Measurements from ENCODE around the gene ROPN1L. TPM values are rescaled to one million over a fixed set of nuclear protein-coding genes. Genes with fewer than 3 reads are reported as not detected.

ROPN1L gene
- total and polyA plus RNA-seq, 2 of the 13 experiments (the other 11 are each of a cell fraction or from before 2014, with no cell fraction given), result not detected

DNA sequence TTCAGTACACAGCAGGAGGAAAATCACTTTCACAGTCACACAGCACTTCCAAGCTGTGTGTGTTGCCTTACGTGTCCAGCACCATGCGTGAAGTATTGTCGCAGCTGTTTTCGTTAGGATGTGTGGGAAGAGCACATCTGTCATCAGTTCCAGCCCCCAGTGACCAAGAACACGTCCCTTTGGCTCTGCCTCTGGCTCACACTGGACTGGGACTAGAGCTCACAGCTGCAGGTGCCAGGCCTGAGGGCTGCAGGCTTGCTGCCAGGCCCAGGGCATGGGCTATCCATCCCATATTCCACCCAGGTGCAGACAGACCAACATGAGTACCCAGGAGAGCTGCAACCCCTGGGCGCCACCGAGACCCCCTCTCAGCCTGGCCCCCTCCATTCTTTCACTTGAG, 61.6 kb downstream of the ROPN1L start:
- TF ChIP-seq TEAD2 (CRISPR knock-in tag; IDR thresholded peaks at IDR 0.05), result no peak
- TF ChIP-seq ZNF30 (CRISPR knock-in tag; IDR thresholded peaks at IDR 0.05), result no peak
- ChIA-PET CTCF (ENCODE audit: low intra/inter-chr PET ratio, low total read pairs) (no interaction called here), POLR2A (no interaction called here)
- ATAC-seq (no peak), DNase-seq (ENCODE audit: low spot score) (no peak), FAIRE-seq (no peak)
- WGBS (ENCODE audit: low lambda C conversion rate), result 97% methylated on average over 6 of the region's 7 CpGs
- no peaks in the 10 kb centered on the region for H3K9me3 ChIP-seq (ENCODE audit: low read length)
- peaks cover 0 to 3% of the 10 kb centered on the region in 2 experiments; a peak in 3 of 5 replicates for H3K27me3 ChIP-seq (ENCODE audit: control insufficient read depth in 1 of 2, insufficient read depth in 2 of 2, low read length in 2 of 2)
- H3K36me3 ChIP-seq (replicated peaks in 1 of 2; ENCODE audit: control insufficient read depth in 1 of 2, insufficient read depth in 2 of 2, low read length in 2 of 2), result no peaks in the 10 kb centered on the region
- in situ Hi-C loops (cut with HindIII; ENCODE audit: extremely low pct_ligation_motif_present, low pct_unique_long_range_greater_than_20kb), result no loop called here
- BruUV-seq (replicated peaks), result no TSS peak
- no peak overlapping the region for H3K27ac ChIP-seq (ENCODE audit: extremely low read length, insufficient read depth, low read length)
- peaks cover 17% of the 10 kb centered on the region for H3K4me1 ChIP-seq (ENCODE audit: insufficient read depth, low read length)
- no peaks in the 10 kb centered on the region for H3K79me2 ChIP-seq (ENCODE audit: insufficient read depth, low read length)
- no peak overlapping the region for H3K9ac ChIP-seq (ENCODE audit: insufficient read depth, low read depth, low read length)
- H3K4me3 ChIP-seq (replicated peaks in 1 of 3; ENCODE audit: insufficient read depth in 1 of 3, low read depth in 2 of 3, low read length in 3 of 3), result no peak overlapping the region
- no peak overlapping the region for H3K4me2 ChIP-seq (ENCODE audit: low read depth, low read length)
- no peak overlapping the region for H2AFZ ChIP-seq (ENCODE audit: low read length)
- no peaks in the 10 kb centered on the region for H4K20me1 ChIP-seq (ENCODE audit: insufficient read depth, low read length)
- intact Hi-C loops (cut with micrococcal nuclease; ENCODE audit: unreplicated experiment), result no loop called here

- in situ Hi-C loops (cut with HindIII; ENCODE audit: extremely low pct_ligation_motif_present, low pct_unique_long_range_greater_than_20kb) (no loop called here), intact Hi-C loops (cut with micrococcal nuclease; ENCODE audit: unreplicated experiment) (no loop called here)
- Histone ChIP-seq H3K79me2 (ENCODE audit: insufficient read depth, low read length) (no peaks in the 10 kb centered on the region), H3K9ac (ENCODE audit: insufficient read depth, low read depth, low read length) (no peak overlapping the region), H3K36me3 (replicated peaks in 1 of 2; ENCODE audit: control insufficient read depth in 1 of 2, insufficient read depth in 2 of 2, low read length in 2 of 2) (no peaks in the 10 kb centered on the region), H3K4me2 (ENCODE audit: low read depth, low read length) (no peak overlapping the region), H3K27me3 (ENCODE audit: control insufficient read depth in 1 of 2, insufficient read depth in 2 of 2, low read length in 2 of 2) (peaks cover 0 to 7% of the 10 kb centered on the region in 2 experiments; a peak in 4 of 5 replicates), H4K20me1 (ENCODE audit: insufficient read depth, low read length) (no peaks in the 10 kb centered on the region), H3K4me1 (ENCODE audit: insufficient read depth, low read length) (peaks cover 17% of the 10 kb centered on the region), H3K27ac (ENCODE audit: extremely low read length, insufficient read depth, low read length) (no peak overlapping the region), H3K9me3 (ENCODE audit: low read length) (no peaks in the 10 kb centered on the region), H3K4me3 (replicated peaks in 1 of 3; ENCODE audit: insufficient read depth in 1 of 3, low read depth in 2 of 3, low read length in 3 of 3) (no peak overlapping the region), H2AFZ (ENCODE audit: low read length) (no peak overlapping the region)
- no peak for FAIRE-seq
- POLR2A ChIA-PET, result no interaction called here
- 14% methylated on average over 8 of the region's 8 CpGs for WGBS (ENCODE audit: low lambda C conversion rate)
- CTCF ChIA-PET (ENCODE audit: low intra/inter-chr PET ratio, low total read pairs), result no interaction called here
- BruUV-seq (replicated peaks), result no TSS peak
- peak; percentile 41 for DNase-seq (ENCODE audit: low spot score)
- no peak; the same call in 2 of the 3 replicates for ATAC-seq
- TF ChIP-seq, protein P1, sequence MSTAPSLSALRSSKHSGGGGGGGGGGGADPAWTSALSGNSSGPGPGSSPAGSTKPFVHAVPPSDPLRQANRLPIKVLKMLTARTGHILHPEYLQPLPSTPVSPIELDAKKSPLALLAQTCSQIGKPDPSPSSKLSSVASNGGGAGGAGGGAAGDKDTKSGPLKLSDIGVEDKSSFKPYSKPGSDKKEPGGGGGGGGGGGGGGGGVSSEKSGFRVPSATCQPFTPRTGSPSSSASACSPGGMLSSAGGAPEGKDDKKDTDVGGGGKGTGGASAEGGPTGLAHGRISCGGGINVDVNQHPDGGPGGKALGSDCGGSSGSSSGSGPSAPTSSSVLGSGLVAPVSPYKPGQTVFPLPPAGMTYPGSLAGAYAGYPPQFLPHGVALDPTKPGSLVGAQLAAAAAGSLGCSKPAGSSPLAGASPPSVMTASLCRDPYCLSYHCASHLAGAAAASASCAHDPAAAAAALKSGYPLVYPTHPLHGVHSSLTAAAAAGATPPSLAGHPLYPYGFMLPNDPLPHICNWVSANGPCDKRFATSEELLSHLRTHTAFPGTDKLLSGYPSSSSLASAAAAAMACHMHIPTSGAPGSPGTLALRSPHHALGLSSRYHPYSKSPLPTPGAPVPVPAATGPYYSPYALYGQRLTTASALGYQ (CRISPR knock-in tag; IDR thresholded peaks at IDR 0.05), result no peak
- TF ChIP-seq MNT (IDR thresholded peaks at IDR 0.05), result peak; percentile 87
- TF ChIP-seq ZNF749 (CRISPR knock-in tag; IDR thresholded peaks at IDR 0.05; ENCODE audit: borderline replicate concordance), result no peak
- no peak for TF ChIP-seq ZNF33A (CRISPR knock-in tag; IDR thresholded peaks at IDR 0.05; ENCODE audit: borderline replicate concordance)
- TF ChIP-seq, protein P2, sequence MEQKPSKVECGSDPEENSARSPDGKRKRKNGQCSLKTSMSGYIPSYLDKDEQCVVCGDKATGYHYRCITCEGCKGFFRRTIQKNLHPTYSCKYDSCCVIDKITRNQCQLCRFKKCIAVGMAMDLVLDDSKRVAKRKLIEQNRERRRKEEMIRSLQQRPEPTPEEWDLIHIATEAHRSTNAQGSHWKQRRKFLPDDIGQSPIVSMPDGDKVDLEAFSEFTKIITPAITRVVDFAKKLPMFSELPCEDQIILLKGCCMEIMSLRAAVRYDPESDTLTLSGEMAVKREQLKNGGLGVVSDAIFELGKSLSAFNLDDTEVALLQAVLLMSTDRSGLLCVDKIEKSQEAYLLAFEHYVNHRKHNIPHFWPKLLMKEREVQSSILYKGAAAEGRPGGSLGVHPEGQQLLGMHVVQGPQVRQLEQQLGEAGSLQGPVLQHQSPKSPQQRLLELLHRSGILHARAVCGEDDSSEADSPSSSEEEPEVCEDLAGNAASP (CRISPR knock-in tag; IDR thresholded peaks at IDR 0.05; ENCODE audit: borderline replicate concordance), result no peak
- peak; percentile 88 for TF ChIP-seq NFE2 (CRISPR knock-in tag; IDR thresholded peaks at IDR 0.05)
- TF ChIP-seq, protein P3, sequence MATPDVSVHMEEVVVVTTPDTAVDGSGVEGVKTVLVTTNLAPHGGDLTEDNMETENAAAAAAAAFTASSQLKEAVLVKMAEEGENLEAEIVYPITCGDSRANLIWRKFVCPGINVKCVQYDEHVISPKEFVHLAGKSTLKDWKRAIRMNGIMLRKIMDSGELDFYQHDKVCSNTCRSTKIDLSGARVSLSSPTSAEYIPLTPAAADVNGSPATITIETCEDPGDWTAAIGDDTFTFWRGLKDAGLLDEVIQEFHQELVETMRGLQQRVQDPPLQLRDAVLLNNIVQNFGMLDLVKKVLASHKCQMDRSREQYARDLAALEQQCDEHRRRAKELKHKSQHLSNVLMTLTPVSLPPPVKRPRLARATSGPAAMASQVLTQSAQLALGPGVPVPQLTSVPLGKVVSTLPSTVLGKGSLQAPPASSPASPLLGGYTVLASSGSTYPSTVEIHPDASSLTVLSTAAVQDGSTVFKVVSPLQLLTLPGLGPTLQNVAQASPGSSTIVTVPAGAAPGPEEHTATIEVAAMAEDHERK (CRISPR knock-in tag; IDR thresholded peaks at IDR 0.05; ENCODE audit: low read depth), result no peak
- no peak for TF ChIP-seq ZNF761 (CRISPR knock-in tag; conservative IDR thresholded peaks at IDR 0.05)
Observed at GRCh38 chr5:10503997-10504793, 62.5 kb downstream of the ROPN1L start.
